H9 (cell line): ENCODE measurements around the gene EGLN1. TPM values are rescaled to one million over a fixed set of nuclear protein-coding genes. Genes with fewer than 3 reads are reported as not detected.

Experiments
- DNase-seq: peaks from one replicate; pipeline ENCODE4 v3.0.0-alpha.2; 2017
- H2AFZ ChIP-seq: one replicate; pipeline ENCODE4 v1.6.1; 2013; ENCODE audit warnings: mild to moderate bottlenecking, low read length, control low read depth, moderate library complexity
- H2AK5ac ChIP-seq: 2 replicates; pipeline ENCODE4 v1.6.1; 2013; ENCODE audit warnings: low read length, control low read depth, mixed read lengths; ENCODE audit not compliant: insufficient read length
- H2BK120ac ChIP-seq: one replicate; pipeline ENCODE4 v1.6.1; 2013; ENCODE audit warnings: low read depth, mild to moderate bottlenecking, low read length, control low read depth, inconsistent platforms; ENCODE audit not compliant: poor library complexity, severe bottlenecking
- H2BK12ac ChIP-seq: 2 replicates; pipeline ENCODE4 v1.6.1; 2013; ENCODE audit warnings: low read length, control low read depth, mixed read lengths, low read depth; ENCODE audit not compliant: insufficient read length
- H2BK15ac ChIP-seq: 2 replicates; pipeline ENCODE4 v1.6.1; 2013; ENCODE audit warnings: low read depth, low read length, control low read depth
- H2BK20ac ChIP-seq: one replicate; pipeline ENCODE4 v1.6.1; 2013; ENCODE audit warnings: low read depth, mild to moderate bottlenecking, low read length, control low read depth, inconsistent platforms; ENCODE audit not compliant: poor library complexity, severe bottlenecking
- H2BK5ac ChIP-seq: 2 replicates; pipeline ENCODE4 v1.6.1; 2013; ENCODE audit warnings: low read length, control low read depth, mixed read lengths; ENCODE audit not compliant: insufficient read length
- H3K14ac ChIP-seq: 2 replicates; pipeline ENCODE4 v1.6.1; 2013; ENCODE audit warnings: low read length, control low read depth; ENCODE audit not compliant: insufficient read depth
- H3K18ac ChIP-seq: 2 replicates; pipeline ENCODE4 v1.6.1; 2013; ENCODE audit warnings: low read depth, mild to moderate bottlenecking, mixed read lengths, low read length, control low read depth; ENCODE audit not compliant: insufficient read length
- H3K23ac ChIP-seq: 2 replicates; pipeline ENCODE4 v1.6.1; 2013; ENCODE audit warnings: low read length, control low read depth, mixed read lengths, low read depth; ENCODE audit not compliant: insufficient read length
- H3K23me2 ChIP-seq: 2 replicates; pipeline ENCODE4 v1.6.1; 2013; ENCODE audit warnings: low read depth, mild to moderate bottlenecking, mixed read lengths, low read length, control low read depth; ENCODE audit not compliant: insufficient read length, poor library complexity, severe bottlenecking
- H3K27ac ChIP-seq: 2 replicates; pipeline ENCODE4 v1.5.1; 2013; ENCODE audit warnings: low read length, control low read depth, mixed read lengths, low read depth; ENCODE audit not compliant: insufficient read length
- H3K27me3 ChIP-seq: 2 replicates; pipeline ENCODE4 v1.6.1; 2013; ENCODE audit warnings: low read length, control low read depth, inconsistent platforms; ENCODE audit not compliant: insufficient read depth
- H3K4ac ChIP-seq: 2 replicates; pipeline ENCODE4 v1.6.1; 2013; ENCODE audit warnings: low read depth, mild to moderate bottlenecking, control low read depth, inconsistent platforms, low read length, moderate library complexity
- H3K4me1 ChIP-seq: 2 replicates; pipeline ENCODE4 v1.6.1; 2013; ENCODE audit warnings: low read length, control low read depth, inconsistent platforms; ENCODE audit not compliant: insufficient read depth
- H3K4me2 ChIP-seq: 2 replicates; pipeline ENCODE4 v1.6.1; 2013; ENCODE audit warnings: low read length, control low read depth, mixed read lengths; ENCODE audit not compliant: insufficient read length, insufficient read depth
- H3K56ac ChIP-seq: 2 replicates; pipeline ENCODE4 v1.6.1; 2013; ENCODE audit warnings: low read depth, mild to moderate bottlenecking, mixed read lengths, low read length, control low read depth; ENCODE audit not compliant: insufficient read length
- H3K79me1 ChIP-seq: 2 replicates; pipeline ENCODE4 v1.6.1; 2013; ENCODE audit warnings: low read depth, mild to moderate bottlenecking, moderate library complexity, low read length, control low read depth, inconsistent platforms; ENCODE audit not compliant: insufficient read depth, poor library complexity, severe bottlenecking
- H3K79me2 ChIP-seq: 2 replicates; pipeline ENCODE4 v1.6.1; 2013; ENCODE audit warnings: low read length, control low read depth, inconsistent platforms; ENCODE audit not compliant: insufficient read depth
- H3K9ac ChIP-seq: 2 replicates; pipeline ENCODE4 v1.6.1; 2013; ENCODE audit warnings: low read length, control low read depth, mixed read lengths; ENCODE audit not compliant: insufficient read length; ENCODE audit errors: extremely low read depth
- H3K9me3 ChIP-seq: one replicate; pipeline ENCODE4 v1.6.1; 2013; ENCODE audit warnings: low read depth, low read length, inconsistent platforms; ENCODE audit not compliant: control insufficient read depth
- H3T11ph ChIP-seq: one replicate; pipeline ENCODE4 v1.6.1; 2013; ENCODE audit warnings: mild to moderate bottlenecking, low read length, control low read depth, inconsistent platforms
- H4K20me1 ChIP-seq: one replicate; pipeline ENCODE4 v1.6.1; 2013; ENCODE audit not compliant: control insufficient read depth, insufficient read length, insufficient read depth
- H4K5ac ChIP-seq: 2 replicates; pipeline ENCODE4 v1.6.1; 2013; ENCODE audit warnings: low read depth, mild to moderate bottlenecking, mixed read lengths, low read length, control low read depth; ENCODE audit not compliant: insufficient read length
- H4K8ac ChIP-seq: replicated peaks from 2 replicates; pipeline ENCODE4 v1.6.1; 2013; ENCODE audit warnings: low read length, control low read depth, mixed read lengths, low read depth; ENCODE audit not compliant: insufficient read length
- H4K91ac ChIP-seq: 2 replicates; pipeline ENCODE4 v1.6.1; 2013; ENCODE audit warnings: low read depth, mild to moderate bottlenecking, moderate library complexity, mixed read lengths, low read length, control low read depth; ENCODE audit not compliant: insufficient read length
- H3K27ac Mint-ChIP-seq, 3 experiments: 2 replicates in 2 of 3; 3 replicates in 1 of 3; pipeline ENCODE4 v1.8.0; 2020 to 2021; ENCODE audit warnings: mixed read lengths in 3 of 3, mild to moderate bottlenecking in 1 of 3, moderate library complexity in 1 of 3
- H3K27me3 Mint-ChIP-seq: 2 replicates; pipeline ENCODE4 v1.8.0; 2021; ENCODE audit warnings: low read depth, mild to moderate bottlenecking, moderate library complexity, mixed read lengths
- H3K36me3 Mint-ChIP-seq, 3 experiments: 2 replicates in 2 of 3; 3 replicates in 1 of 3; pipeline ENCODE4 v1.8.0; 2020 to 2021; ENCODE audit warnings: low read depth in 3 of 3, mixed read lengths in 3 of 3; ENCODE audit not compliant: insufficient read depth in 1 of 3
- H3K4me1 Mint-ChIP-seq, 2 experiments: 2 replicates each; pipeline ENCODE4 v1.8.0; 2020; ENCODE audit warnings: mixed read lengths in 2 of 2
- H3K4me3 Mint-ChIP-seq, 2 experiments: 2 replicates in 1 of 2; 3 replicates in 1 of 2; pipeline ENCODE4 v1.8.0; 2020 to 2021; ENCODE audit warnings: mild to moderate bottlenecking in 2 of 2, mixed read lengths in 2 of 2, moderate library complexity in 1 of 2
- H3K9me3 Mint-ChIP-seq, 2 experiments: 2 replicates in 1 of 2; 3 replicates in 1 of 2; pipeline ENCODE4 v1.8.0; 2020; ENCODE audit warnings: mild to moderate bottlenecking in 2 of 2, mixed read lengths in 2 of 2, moderate library complexity in 1 of 2
- whole genome bisulfite sequencing: extraction: QIAGEN DNeasy Blood & Tissue Kit; methylation state at CpG from one replicate; pipeline ENCODE4 v1.1.7; 2013; ENCODE audit warnings: missing lambda C conversion rate, low lambda C conversion rate, mixed read lengths; ENCODE audit not compliant: insufficient read length; ENCODE audit errors: extremely low coverage; 5-methylcytosine and 5-hydroxymethylcytosine counted together
- total RNA-seq: library from RNA; stranded (reverse); gene quantifications from 2 replicates; pipeline ENCODE4 v1.2.1, GENCODE V29; 2021
- TF ChIP-seq, protein P1 (sequence below): fragments of 200-600 bp; sonication (generic); conservative IDR thresholded peaks from 3 replicates; pipeline ENCODE4 v1.8.0; 2021; ENCODE audit warnings: antibody characterized with exemption, mild to moderate bottlenecking

Gene EGLN1
- total RNA-seq, 1 experiment from 2014 or later = 8.4 TPM

DNA sequence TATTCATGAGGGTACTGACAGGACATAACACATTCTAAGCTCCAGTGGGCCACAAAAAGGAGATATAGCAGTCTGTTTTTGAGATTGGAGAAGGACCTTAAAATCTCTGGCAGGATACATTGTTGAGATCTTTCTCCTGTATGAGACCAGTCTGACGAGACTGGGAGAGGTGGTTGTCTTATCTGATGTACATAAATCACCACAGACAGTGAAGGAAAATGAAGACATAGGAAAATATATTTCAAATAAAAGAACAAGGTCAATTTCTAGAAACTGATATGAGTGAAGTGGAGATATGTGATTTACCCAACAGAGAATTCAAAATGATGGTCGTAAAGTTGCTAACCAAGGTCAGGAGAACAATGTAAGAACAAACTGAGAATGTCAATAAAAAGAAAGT lies 21.3 kb upstream of the EGLN1 start:
- Histone ChIP-seq H3K4me1 (no peaks in the 10 kb centered on the region), H2BK12ac (no peak overlapping the region), H3K9ac (no peak overlapping the region), H3K9me3 (no peaks in the 10 kb centered on the region), H3K14ac (no peak overlapping the region), H3K27me3 (no peaks in the 10 kb centered on the region), H3K23ac (no peak overlapping the region), H3K56ac (no peak overlapping the region), H3K18ac (no peak overlapping the region), H2AK5ac (no peak overlapping the region), H2BK5ac (no peak overlapping the region), H3T11ph (no peak overlapping the region), H2AFZ (no peak overlapping the region), H2BK15ac (no peak overlapping the region), H4K20me1 (no peaks in the 10 kb centered on the region), H2BK120ac (no peak overlapping the region), H3K4ac (no peak overlapping the region), H2BK20ac (no peak overlapping the region), H4K91ac (no peak overlapping the region), H3K23me2 (no peaks in the 10 kb centered on the region), H3K27ac (no peak overlapping the region), H4K5ac (no peak overlapping the region), H3K79me1 (no peaks in the 10 kb centered on the region), H3K4me2 (no peak overlapping the region), H4K8ac (no peak overlapping the region), H3K79me2 (no peaks in the 10 kb centered on the region)
- no peak for DNase-seq
- TF ChIP-seq, protein P1, sequence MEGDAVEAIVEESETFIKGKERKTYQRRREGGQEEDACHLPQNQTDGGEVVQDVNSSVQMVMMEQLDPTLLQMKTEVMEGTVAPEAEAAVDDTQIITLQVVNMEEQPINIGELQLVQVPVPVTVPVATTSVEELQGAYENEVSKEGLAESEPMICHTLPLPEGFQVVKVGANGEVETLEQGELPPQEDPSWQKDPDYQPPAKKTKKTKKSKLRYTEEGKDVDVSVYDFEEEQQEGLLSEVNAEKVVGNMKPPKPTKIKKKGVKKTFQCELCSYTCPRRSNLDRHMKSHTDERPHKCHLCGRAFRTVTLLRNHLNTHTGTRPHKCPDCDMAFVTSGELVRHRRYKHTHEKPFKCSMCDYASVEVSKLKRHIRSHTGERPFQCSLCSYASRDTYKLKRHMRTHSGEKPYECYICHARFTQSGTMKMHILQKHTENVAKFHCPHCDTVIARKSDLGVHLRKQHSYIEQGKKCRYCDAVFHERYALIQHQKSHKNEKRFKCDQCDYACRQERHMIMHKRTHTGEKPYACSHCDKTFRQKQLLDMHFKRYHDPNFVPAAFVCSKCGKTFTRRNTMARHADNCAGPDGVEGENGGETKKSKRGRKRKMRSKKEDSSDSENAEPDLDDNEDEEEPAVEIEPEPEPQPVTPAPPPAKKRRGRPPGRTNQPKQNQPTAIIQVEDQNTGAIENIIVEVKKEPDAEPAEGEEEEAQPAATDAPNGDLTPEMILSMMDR = no peak
- Mint-ChIP-seq H3K36me3 (no peaks in the 10 kb centered on the region), H3K9me3 (no peaks in the 10 kb centered on the region; a peak in 2 of 5 replicates), H3K4me1 (no peaks in the 10 kb centered on the region), H3K27me3 (peaks cover 34% of the 10 kb centered on the region), H3K27ac (no peak overlapping the region), H3K4me3 (no peak overlapping the region)
- WGBS = no CpG with 5 or more reads among the region's 2 CpGs
